Body of pancreas (tissue), 4 donors: ENCODE measurements around the gene PLEKHG4B. TPM values are rescaled to one million over a fixed set of nuclear protein-coding genes. Genes with fewer than 3 reads are reported as not detected.

Experiments
- ATAC-seq: fragments of 150-250 bp; one replicate; pipeline ENCODE4 v1.9.1; 2016
- DNase-seq, 4 donors: peaks; one replicate each; pipeline ENCODE4 v3.0.0-alpha.2; 2019
- H3K27ac ChIP-seq, 4 donors: fragments of 200-600 bp; sonication (generic); 1 replicate in 3 of 4; 2 replicates in 1 of 4; pipeline versions ENCODE4 v1.5.1 to v1.6.1; 2016 to 2019; ENCODE audit warnings: mild to moderate bottlenecking in 1 of 4, mixed read lengths in 1 of 4, moderate library complexity in 1 of 4
- H3K27me3 ChIP-seq, 2 donors: fragments of 200-600 bp; sonication (generic); one replicate each; pipeline ENCODE4 v1.6.0; 2016; ENCODE audit warnings: mild to moderate bottlenecking in 1 of 2
- H3K36me3 ChIP-seq, 2 donors: fragments of 200-600 bp; sonication (generic); replicated peaks in 1 of 2; 2 replicates each; pipeline ENCODE4 v1.5.1; 2016; ENCODE audit warnings: low read depth in 2 of 2; ENCODE audit not compliant: insufficient read depth in 1 of 2
- H3K4me1 ChIP-seq: fragments of 200-600 bp; sonication (generic); one replicate; pipeline ENCODE4 v1.6.0; 2016
- H3K4me3 ChIP-seq, 2 donors: fragments of 200-600 bp; sonication (generic); 1 replicate in 1 of 2; 2 replicates in 1 of 2; pipeline ENCODE4 v1.5.1; 2016 to 2019
- H3K9me3 ChIP-seq, 3 donors: fragments of 200-600 bp; sonication (generic); 1 replicate in 2 of 3; 2 replicates in 1 of 3; pipeline ENCODE4 v1.5.1; 2016
- CTCF ChIP-seq, 7 experiments: fragments of 450-650 bp in 4 of 7; fragments of 200-600 bp in 3 of 7; sonication (generic) in 3 of 7; IDR thresholded peaks; one replicate each; pipeline ENCODE4 v1.5.1; 2016 to 2019; ENCODE audit warnings: antibody characterized with exemption in 7 of 7
- POLR2A ChIP-seq, 3 donors: fragments of 450-650 bp; IDR thresholded peaks; one replicate each; pipeline ENCODE4 v1.6.1; 2016; ENCODE audit warnings: antibody characterized with exemption in 3 of 3, mild to moderate bottlenecking in 2 of 3
- WGBS, 2 donors: methylation state at CpG; one replicate each; pipeline ENCODE4 v1.1.5; 2017; 5-methylcytosine and 5-hydroxymethylcytosine counted together
- intact Hi-C: fragments of 100-400 bp; cut with DNase I; formaldehyde crosslinking; loops from one replicate; pipeline ENCODE4 v1.15.1; 2023
- total RNA-seq, 2 donors: library from RNA; depleted of rRNA; stranded (reverse); fragments of >200 nt; gene quantifications; one replicate each; pipeline ENCODE4 v1.1.0, GENCODE V29; 2016

PLEKHG4B gene
- total RNA-seq, 2 donors from 2014 or later: 0.99 to 1.3 TPM

GRCh38 chr5:160173-160510, 68.2 kb downstream of the PLEKHG4B start:
- H3K9me3 ChIP-seq: no peaks in the 10 kb centered on the region
- no peaks in the 10 kb centered on the region for H3K36me3 ChIP-seq
- 74 to 84% methylated on average over 12 to 14 of the region's 14 CpGs for WGBS, 2 donors
- no peaks in the 10 kb centered on the region for H3K4me1 ChIP-seq
- intact Hi-C loops: no loop called here
- ATAC-seq (no peak), DNase-seq (no peak)
- no peaks in the 10 kb centered on the region for H3K27me3 ChIP-seq
- TF ChIP-seq POLR2A (IDR thresholded peaks at IDR 0.05) (no peak), CTCF (IDR thresholded peaks at IDR 0.05) (no peak)
- H3K27ac ChIP-seq: no peak overlapping the region
- H3K4me3 ChIP-seq: no peak overlapping the region

GRCh38 chr5:160921-161802, 69.2 kb downstream of the PLEKHG4B start:
- ATAC-seq: no peak
- Histone ChIP-seq H3K9me3 (no peaks in the 10 kb centered on the region), H3K27ac (no peak overlapping the region), H3K36me3 (no peaks in the 10 kb centered on the region), H3K4me3 (no peak overlapping the region), H3K27me3 (no peaks in the 10 kb centered on the region), H3K4me1 (no peaks in the 10 kb centered on the region)
- TF ChIP-seq CTCF (IDR thresholded peaks at IDR 0.05) (no peak), POLR2A (IDR thresholded peaks at IDR 0.05) (no peak)
- WGBS, 2 donors: 69 to 74% methylated on average over 22 to 23 of the region's 23 CpGs
- no peak for DNase-seq
- intact Hi-C loops: no loop called here

GRCh38 chr5:161803-162110, 69.8 kb downstream of the PLEKHG4B start:
- no peaks in the 10 kb centered on the region for H3K4me1 ChIP-seq
- intact Hi-C loops: no loop called here
- ATAC-seq (no peak), DNase-seq (no peak)
- no peaks in the 10 kb centered on the region for H3K9me3 ChIP-seq
- no peak for TF ChIP-seq POLR2A (IDR thresholded peaks at IDR 0.05)
- no peak for TF ChIP-seq CTCF (IDR thresholded peaks at IDR 0.05)
- WGBS, 2 donors: 84 to 93% methylated on average over 15 to 17 of the region's 17 CpGs
- H3K36me3 ChIP-seq: no peaks in the 10 kb centered on the region
- no peak overlapping the region for H3K4me3 ChIP-seq
- no peaks in the 10 kb centered on the region for H3K27me3 ChIP-seq
- no peak overlapping the region for H3K27ac ChIP-seq

GRCh38 chr5:162190-162564, 70.2 kb downstream of the PLEKHG4B start:
- Histone ChIP-seq H3K4me1 (no peaks in the 10 kb centered on the region), H3K36me3 (no peaks in the 10 kb centered on the region), H3K27me3 (no peaks in the 10 kb centered on the region), H3K4me3 (no peak overlapping the region), H3K27ac (no peak overlapping the region), H3K9me3 (no peaks in the 10 kb centered on the region)
- no peak for TF ChIP-seq CTCF (IDR thresholded peaks at IDR 0.05)
- TF ChIP-seq POLR2A (IDR thresholded peaks at IDR 0.05): no peak
- 67 to 84% methylated on average over 19 of the region's 19 CpGs for WGBS, 2 donors
- DNase-seq (no peak), ATAC-seq (no peak)
- intact Hi-C loops: no loop called here
